Stimulated activated CD4-positive, alpha-beta T cell treated with anti-CD3 and anti-CD28 coated beads, Interleukin-1b, Interleukin-23, amount 100 ng/mL, for 24 hours (primary cell): ENCODE results near the gene CCDC60.

Experiments
- DNase-seq, 4 experiments: peaks; one replicate each; pipeline ENCODE4 v3.0.0-alpha.2; 2020; ENCODE audit warnings: low read depth in 4 of 4, low spot score in 1 of 4

CCDC60 gene

DNA sequence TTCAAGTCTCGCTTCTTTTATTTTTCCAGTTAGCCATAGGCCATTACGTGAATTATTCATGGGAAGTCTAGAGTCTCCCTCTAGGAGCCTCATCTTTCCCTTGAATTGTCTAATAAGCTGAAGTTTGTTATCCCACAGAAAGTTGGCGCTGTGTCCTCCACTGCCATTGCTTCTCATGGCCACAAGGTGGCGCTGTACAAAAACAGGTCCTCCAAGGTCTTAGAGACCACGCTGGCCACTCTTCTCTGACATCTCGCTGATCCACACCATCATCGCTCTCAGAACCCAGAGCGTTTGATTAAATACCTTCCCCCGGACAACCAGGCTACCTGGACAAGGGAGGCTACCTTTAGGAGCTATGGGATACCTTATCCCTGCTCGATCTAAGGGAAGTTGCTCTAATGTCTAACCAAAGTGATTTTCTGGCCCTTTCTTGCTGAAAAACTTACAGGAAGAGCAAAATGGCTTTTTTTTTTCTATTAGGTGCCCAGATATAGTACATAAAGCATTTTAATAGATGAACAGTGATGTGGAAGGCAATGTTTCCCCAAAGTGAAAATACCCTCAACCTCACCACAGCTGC lies 110.0 kb downstream of the CCDC60 start:
- DNase-seq = peak in 3 of 4 experiments; percentile 2 to 20 (median 4)

DNA sequence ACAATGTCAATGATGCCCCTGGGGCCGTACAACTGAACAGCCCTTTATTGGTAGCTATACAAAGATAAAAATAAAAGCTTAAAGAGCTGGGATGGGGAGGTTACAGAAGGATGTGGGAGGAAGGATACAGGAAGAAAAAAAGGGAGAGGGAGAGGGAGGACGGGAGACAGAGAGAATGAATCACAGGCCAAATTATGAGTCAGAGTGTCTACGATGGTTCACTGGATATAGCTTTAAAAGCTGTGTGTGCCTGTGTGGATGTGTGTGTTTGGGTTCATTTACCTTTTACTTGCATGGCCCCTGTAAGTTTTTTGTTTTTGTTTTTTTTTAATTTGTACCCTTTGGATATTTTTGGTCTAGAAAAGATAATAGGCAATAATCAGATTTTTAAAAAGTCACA lies 111.9 kb downstream of the CCDC60 start:
- no peak for DNase-seq

DNA sequence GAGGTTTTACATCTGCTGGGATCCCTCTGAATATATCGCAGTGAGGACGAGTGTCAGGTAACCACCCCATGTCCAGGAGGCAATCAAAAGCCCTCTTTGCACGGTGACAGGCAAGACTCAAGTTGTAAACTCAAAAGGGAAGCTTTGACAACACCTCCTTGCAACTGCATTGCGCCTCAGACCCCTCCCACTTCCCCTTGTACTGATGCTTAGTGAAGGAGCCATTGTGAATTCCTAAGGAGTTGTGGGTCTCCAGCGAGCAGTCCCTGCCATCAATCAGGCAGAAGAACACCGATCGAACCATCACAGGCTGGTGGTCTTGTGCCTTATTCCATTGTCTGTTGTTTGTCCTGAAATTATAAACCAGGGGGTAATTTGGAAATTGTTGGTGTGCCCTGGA lies 112.6 kb downstream of the CCDC60 start:
- no peak for DNase-seq

DNA sequence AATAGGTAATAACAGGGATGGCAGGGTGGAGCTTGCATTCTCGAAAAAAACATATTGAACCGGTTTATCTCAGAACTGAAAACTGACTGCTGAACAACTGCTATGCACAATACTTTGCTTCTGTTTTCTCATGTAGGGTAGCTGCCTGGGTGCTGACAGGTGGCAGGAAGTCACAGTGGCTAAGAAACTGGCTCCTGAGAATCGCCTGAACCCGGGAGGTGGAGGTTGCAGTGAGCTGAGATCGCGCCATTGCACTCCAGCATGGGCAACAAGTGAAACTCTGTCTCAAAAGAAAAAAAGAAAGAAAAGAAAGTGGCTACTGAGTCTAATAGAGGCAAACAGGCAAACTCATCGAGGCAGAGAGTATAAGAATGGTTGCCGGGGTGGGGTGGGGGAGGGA lies 113.1 kb downstream of the CCDC60 start:
- no peak for DNase-seq

DNA sequence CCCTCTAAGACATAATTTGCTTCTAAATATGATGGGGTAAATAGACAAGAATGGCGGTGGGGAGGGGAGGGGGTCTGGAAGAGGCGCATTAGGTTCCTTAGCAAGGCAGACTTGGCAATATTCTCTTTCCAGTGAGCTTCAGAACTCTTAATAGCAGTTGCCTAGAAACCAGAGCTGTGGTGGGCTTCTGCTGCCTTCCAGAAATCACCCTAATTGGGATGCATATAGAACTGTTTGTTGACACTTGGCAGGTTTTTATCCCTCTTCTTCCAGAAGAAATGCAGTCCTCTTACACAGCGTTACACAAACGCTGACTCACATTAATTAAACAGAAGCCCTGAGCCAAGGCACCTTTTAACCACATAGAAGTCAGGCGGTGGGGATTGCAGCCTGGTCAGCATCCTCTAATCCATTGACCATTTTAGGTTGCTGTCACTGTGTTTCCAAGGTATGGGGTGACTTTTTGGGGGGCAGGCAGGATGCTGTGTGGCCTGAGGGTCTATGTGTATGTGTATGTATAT lies 114.1 kb downstream of the CCDC60 start:
- no peak for DNase-seq

DNA sequence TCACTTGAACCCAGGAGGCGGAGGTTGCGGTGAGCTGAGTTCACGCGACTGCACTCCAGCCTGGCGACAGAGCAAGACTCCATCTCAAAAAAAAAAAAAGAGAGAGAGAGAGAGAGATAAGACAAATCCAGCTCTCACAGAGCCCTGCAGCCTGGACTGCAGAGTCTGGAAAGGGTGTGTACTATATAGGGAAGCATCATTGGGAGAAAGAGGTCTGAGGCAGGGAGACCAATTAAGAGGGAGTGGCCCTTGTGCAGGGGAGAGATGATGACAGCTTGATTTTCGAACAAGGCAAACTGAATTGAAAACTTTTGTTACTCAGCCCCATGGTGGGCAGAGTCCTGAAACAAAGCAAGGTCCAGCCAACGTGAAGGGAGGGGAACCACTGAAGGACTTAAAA lies 116.2 kb downstream of the CCDC60 start:
- no peak for DNase-seq

DNA sequence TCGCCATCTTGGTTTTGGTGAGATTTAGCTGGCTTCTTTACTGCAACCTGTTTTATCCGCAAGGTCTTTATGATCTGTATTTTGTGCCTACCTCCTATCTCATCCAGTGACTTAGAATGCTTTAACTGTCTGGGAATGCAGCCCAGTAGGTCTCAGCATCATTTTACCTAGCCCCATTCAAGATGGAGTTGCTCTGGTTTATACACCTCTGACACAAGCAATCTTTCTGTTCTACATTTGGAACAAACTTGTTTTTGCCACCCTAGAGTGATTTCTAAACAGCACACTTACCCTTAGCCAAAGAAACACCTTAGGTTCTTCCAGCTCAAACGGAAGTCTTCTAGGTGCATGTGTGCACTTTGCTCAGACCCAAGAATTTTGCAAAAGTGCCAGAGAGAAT lies 122.3 kb downstream of the CCDC60 start:
- DNase-seq = no peak

DNA sequence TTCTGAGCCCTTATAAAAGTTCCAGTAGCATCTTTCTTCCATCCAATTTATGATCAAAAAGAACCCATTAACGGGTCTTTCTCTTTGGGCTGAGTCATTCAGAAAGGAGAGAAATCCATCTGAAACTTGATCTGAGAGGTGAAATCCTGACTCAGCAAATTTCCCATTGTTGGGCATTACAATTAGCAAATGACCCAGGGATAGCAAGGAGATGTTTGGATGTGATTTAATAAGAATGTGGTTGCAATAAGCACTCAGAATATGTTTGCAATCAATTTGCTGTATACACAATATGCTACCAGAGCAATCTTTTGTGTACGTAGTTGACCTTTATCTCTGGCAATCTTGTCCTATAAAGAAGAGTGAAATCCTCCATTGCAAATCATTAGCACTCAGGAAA lies 122.7 kb downstream of the CCDC60 start:
- DNase-seq = no peak

DNA sequence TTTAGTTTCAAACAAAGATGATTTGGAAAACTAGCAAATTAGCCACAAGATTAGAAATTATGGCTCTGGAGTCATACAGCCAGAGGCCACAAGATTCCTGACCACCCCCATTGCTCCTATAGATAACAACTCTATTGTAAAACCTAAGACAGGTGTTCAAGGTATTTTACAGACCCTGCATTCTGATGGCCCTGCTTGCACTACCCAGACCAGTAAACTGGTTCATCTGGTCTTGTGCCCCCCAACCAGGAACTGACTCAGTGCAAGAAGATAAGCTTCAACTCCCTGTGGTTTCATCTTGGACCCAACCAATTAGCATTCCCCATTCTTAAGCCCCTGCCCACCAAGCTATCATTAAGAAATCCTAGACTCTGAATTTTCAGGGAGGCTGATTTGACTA lies 125.0 kb downstream of the CCDC60 start:
- DNase-seq = no peak

DNA sequence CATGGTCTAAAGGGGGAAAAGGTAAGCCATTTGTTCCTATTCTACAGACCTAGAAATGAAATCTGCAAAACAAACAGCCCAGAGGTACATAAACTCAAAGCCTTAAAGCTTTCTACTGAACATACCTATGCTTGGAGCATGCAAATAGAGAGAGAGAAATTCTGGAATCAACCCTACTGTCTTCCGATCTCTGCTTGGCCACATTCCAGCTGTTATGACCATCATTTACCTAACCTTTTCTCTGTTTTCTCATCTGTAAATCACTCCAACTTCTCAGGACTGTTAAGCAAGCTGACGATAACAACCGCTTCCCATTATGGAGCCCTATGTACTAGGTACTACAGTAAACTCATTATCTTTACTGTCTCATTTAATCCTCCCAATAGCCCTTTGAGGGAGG lies 126.3 kb downstream of the CCDC60 start:
- DNase-seq = no peak

DNA sequence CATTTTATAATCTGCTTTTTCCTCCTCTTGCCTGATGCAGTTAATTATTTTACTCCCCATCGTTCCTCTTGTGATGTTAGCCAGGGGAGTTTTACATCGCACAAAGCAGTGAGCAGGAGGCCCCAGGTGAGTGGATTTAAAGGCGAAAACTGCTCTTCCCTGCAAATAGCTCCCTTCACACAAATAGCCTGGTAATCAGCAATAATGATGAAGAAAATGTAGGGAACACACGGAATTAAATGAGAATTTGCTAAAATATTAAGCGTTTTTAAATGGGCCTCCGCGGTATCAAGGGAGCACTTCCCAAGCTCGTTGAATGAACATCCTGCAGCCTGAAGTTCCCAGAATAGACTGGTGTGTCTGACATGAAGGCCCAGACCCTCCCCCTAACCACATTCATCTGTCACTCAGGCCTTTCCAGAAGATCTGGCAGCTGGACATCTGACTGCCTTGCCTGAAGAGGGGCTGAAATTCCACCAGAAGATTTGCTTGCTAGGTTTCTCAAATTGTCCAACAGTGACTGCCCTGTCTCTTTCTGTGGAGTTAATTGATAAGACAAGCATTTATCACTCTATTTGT lies 127.2 kb downstream of the CCDC60 start:
- DNase-seq = no peak

DNA sequence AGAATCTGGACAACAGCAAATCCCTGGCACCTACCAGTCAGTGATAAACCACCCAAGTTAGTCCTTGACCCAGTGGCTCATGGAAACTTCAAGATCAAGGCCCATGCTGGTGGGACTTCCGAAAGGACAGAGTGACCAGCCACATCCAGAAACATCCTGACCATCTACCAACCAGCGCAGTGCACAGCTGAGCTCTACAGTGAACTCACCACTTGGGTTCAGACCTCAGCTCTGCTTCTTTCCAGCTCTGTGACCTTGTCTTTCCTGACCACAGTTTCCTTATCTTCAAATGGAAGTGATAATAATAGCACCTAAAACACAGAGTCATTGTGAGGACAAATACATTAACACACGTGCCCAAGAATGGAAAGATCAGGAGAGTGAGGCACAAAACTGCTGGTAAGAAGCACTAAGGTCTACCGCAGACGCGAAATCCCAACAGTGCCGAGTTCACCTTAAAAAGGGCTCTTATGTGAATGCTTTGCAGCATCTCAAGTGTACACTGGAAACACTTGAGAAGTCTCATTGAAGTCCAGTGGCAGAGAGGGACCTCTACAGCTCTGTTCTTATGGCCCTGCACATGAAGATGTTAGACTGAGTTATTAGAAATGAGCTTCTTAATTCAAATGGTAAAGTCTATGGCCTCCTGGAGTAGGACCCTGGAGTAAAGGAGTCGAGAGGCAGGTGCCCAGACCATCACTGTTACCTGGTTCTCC lies 128.8 kb downstream of the CCDC60 start:
- DNase-seq = no peak

DNA sequence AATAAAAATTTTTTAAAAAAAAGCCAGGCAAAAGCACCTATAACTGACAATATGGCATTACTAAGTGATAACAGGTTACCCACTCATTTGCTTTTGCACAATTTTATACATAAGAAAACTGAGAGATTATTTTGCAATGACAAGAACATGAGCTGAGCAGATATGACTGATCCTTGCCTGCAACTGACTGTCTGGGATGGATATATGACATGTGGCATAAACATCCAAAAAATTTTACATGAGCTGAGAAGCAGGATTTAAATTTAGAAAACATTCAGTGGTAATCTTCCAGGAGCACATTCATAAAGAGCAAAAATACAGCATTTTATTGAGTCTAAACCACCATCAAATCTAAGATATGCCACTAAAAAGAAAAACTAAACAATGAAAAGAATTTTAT lies 133.8 kb downstream of the CCDC60 start:
- no peak for DNase-seq

DNA sequence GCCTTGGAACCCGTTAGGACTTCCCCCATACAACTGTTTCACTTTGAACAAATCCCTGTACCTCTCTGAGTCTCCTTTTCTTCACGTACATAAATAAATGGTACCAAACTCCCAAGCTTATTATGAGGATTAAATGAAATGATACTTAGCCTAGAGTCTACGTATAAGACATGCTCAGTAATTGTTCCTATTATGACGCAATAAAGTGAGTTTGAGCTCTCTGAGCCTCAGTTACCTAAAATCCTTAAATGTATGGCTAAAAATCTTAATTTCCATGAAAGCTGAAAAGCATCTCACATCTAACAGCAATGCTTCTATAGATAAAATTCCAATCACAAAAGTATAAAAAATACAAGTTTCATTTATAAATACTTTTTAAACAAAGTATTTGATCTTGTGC lies 141.1 kb downstream of the CCDC60 start:
- DNase-seq = no peak

DNA sequence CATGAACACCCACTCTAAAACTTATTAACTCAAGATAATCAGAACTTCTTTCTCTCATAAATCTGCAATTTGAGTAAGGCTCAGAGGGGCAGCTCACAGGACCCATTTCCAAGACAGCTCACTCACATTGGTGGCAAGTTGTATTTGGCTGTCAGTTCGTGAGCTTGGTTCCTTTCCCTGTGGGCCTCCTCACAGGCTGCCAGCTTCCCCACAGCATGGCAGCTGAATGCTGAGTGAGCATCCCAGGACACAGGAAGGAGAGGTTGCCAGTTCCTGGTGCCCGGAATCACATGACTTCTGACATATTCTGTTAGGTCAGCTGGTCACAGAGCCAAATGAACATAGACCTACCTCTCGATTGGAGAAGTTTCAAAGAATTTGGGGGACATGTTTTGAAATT lies 142.4 kb downstream of the CCDC60 start:
- DNase-seq = no peak

DNA sequence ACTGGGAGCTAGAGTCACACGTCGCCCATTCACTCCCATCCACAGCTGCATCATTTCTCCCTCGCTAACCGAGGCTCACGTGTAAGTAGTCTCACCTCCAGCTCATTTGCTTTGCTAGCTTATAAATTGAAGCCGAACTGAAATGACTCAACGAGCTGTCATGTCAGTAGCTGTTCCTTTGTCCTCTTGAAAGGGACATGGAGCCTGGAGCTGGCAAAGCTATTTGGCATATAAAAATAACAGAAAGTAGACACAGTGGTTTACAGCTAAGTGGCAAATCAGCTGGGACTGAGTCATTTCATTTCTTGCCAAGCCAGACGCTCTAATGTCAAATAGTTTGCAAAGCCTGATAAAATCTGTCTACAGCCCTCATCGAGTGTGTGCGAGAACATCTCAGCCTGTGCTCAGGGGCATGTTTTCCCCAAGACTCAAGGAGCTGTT lies 144.6 kb downstream of the CCDC60 start:
- DNase-seq = no peak

DNA sequence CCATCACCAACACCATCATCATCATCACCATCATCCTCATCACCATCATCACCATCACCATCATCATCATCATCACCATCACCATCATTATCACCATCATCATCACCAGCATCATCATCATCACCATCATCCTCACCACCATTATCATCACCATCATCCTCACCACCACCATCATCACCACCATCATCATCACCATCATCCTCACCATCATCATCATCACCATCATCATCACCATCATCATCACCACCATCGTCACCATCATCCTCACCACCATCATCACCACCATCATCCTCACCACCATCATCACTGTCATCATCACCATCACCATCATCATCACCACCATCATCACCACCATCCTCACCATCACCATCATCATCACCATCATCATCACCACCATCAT lies 146.0 kb downstream of the CCDC60 start:
- DNase-seq = no peak

DNA sequence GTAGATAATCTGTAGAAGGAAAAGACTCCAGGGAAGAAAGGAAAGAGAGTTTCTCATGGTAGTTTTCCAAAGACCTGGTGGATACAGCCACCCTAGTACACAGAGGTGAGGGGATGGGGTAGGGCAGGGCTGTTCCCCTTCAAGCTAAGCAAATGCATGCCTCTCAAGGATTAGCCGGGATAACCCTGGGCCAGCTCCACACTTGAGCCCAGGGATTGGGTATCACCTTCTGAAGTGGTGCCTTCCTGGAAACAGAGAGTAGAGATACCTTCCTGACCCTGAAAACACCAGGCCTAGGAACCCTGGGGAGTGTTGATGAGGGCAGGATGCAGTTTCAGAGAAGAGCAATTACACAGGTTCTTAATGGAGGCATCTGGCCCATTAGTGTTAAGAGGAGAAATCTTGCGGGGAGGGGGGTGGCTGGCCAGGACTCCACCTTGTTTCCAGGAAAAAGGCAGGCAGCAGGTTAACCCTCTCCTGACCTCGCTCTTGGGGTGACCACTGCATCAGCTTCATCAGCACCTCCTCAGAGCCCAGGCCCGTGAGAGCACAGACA lies 152.1 kb downstream of the CCDC60 start:
- DNase-seq = no peak

DNA sequence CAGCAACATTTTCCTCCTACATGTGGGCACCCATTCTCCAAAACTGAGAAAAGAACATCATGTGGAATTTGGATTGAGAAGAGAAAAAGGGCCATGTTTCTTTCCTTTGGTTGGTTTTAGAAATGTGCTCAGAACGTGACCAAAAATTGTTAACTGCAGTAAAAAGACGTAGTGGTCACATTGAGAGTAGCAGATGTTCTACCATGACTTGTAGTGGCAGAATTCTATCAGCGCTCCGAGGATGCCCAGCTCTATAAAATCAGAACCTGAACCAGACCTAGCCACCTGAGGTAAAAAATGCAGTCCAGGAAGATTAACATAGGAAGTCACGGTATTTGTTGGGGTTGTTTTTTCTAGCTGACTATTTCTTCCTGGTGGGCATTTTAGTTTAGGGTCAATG lies 157.3 kb downstream of the CCDC60 start:
- no peak for DNase-seq

DNA sequence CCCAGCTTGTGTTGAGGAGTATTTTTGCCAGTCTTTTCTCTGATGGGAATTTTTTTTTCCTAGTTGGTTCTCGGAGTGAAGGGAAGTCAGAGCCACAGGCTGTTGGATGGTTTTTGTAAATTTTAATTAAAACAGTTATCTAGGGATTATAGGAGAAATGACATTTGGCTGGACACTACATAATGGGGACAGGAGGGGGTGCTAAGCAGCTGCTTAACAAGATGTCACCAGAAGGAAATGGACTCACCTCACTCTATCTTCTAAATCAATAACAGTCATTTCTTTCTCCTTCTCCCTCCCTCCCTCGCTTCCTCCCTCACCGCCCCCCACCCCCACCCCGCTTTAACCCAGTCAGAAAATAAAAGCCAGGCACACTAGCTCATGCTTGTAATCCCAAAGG lies 165.7 kb downstream of the CCDC60 start:
- DNase-seq = no peak

DNA sequence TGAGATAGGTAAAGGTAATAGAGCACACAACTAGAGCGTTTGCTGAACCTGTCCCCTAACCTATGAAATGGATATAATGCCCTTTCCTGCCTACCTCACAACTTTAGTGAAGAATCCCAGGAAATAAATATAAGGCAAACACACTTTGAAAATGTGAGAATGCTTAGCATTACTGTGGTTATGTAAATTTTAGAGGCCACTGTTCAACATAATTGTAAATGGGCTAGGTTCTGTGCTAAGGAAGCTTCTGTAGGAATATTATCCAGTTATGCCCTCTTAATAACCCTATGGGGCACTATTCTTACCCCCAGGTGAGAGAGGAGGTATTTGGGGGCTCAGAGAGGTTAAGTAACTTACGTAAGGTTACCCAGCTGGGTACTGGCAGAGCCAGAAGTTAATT lies 166.5 kb downstream of the CCDC60 start:
- DNase-seq = no peak

DNA sequence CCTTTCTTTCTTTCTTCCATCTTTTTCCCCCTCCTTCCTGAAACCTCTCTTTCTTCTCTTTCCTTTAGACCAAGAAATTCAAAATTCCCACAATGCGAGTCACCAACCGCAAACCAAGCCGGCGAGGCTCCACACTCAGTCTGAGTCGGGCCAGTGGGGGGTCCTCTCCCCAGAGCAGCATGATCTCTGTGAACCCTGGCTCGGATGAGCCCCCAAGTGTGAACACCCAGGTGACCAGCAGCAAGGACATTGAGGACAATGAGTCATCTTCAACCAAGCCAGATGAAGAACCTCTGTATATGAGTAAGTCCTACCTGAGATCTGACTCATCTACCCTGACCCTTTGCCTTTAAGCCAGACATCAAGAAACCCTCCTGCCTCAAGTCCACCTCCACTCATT lies 170.5 kb downstream of the CCDC60 start:
- no peak for DNase-seq
